CD4-positive, alpha-beta T cell (primary cell): ENCODE results near the gene TMEM179. TPM values are rescaled to one million over a fixed set of nuclear protein-coding genes. Genes with fewer than 3 reads are reported as not detected.

Experiments used
- ATAC-seq: fragments of 200-7000 bp; cut with Tn5 transposase; one replicate; pipeline ENCODE4 v1.10.0; 2022; ENCODE audit warnings: mild to moderate bottlenecking; ENCODE audit not compliant: poor library complexity
- CTCF ChIA-PET: fragments of 350-600 bp; sonication (Branson Sonifier 250); formaldehyde crosslinking; loops from one replicate; lab custom pipeline; 2021; ENCODE audit warnings: antibody characterized with exemption, inconsistent platforms; lab: Charles Lee
- POLR2A ChIA-PET: fragments of 350-600 bp; sonication (Branson Sonifier 250); formaldehyde crosslinking; loops from one replicate; lab custom pipeline; 2021; ENCODE audit warnings: antibody characterized with exemption, inconsistent platforms; lab: Charles Lee
- DNase-seq, 14 experiments: peaks; one replicate each; pipeline ENCODE4 v3.0.0-alpha.2; 2013 to 2020; ENCODE audit warnings: mixed read lengths in 2 of 14
- H3K27ac ChIP-seq, 2 donors: one replicate each; pipeline versions ENCODE4 v1.5.1 to v1.7.0; 2013; ENCODE audit warnings: low read length in 2 of 2, low read depth in 1 of 2, mild to moderate bottlenecking in 1 of 2
- H3K27me3 ChIP-seq, 2 experiments: 1 replicate in 1 of 2; 2 replicates in 1 of 2; pipeline versions ENCODE4 v1.6.1 to v1.7.0; 2013; ENCODE audit warnings: low read length in 2 of 2, control low read depth in 1 of 2, mild to moderate bottlenecking in 1 of 2, moderate library complexity in 1 of 2; ENCODE audit not compliant: insufficient read depth in 2 of 2, control insufficient read depth in 1 of 2
- H3K36me3 ChIP-seq: one replicate; pipeline ENCODE4 v1.6.1; 2013; ENCODE audit warnings: low read length, control low read depth; ENCODE audit not compliant: insufficient read depth
- H3K4me1 ChIP-seq: one replicate; pipeline ENCODE4 v1.6.1; 2013; ENCODE audit warnings: low read length, control low read depth; ENCODE audit not compliant: insufficient read depth
- H3K4me3 ChIP-seq: one replicate; pipeline ENCODE4 v1.5.1; 2013; ENCODE audit warnings: mild to moderate bottlenecking, low read length, moderate library complexity
- H3K9me3 ChIP-seq, 2 experiments: 1 replicate in 1 of 2; 2 replicates in 1 of 2; pipeline versions ENCODE4 v1.6.1 to v1.7.0; 2013; ENCODE audit warnings: low read length in 2 of 2, mild to moderate bottlenecking in 2 of 2, control low read depth in 1 of 2, moderate library complexity in 1 of 2; ENCODE audit not compliant: control insufficient read depth in 1 of 2, insufficient read depth in 1 of 2
- H3K27ac Mint-ChIP-seq: one replicate; pipeline ENCODE4 v1.8.0; 2020; ENCODE audit warnings: mixed read lengths
- H3K27me3 Mint-ChIP-seq: one replicate; pipeline ENCODE4 v1.8.0; 2021; ENCODE audit warnings: mixed read lengths
- H3K36me3 Mint-ChIP-seq: one replicate; pipeline ENCODE4 v1.8.0; 2021; ENCODE audit warnings: low read depth, mixed read lengths
- H3K4me1 Mint-ChIP-seq: one replicate; pipeline ENCODE4 v1.8.0; 2021; ENCODE audit warnings: low read depth, mixed read lengths
- H3K4me3 Mint-ChIP-seq: one replicate; pipeline ENCODE4 v1.8.0; 2020; ENCODE audit warnings: mild to moderate bottlenecking, mixed read lengths
- H3K9me3 Mint-ChIP-seq: one replicate; pipeline ENCODE4 v1.8.0; 2020; ENCODE audit warnings: mixed read lengths
- intact Hi-C, 2 experiments: fragments of 100-400 bp; cut with DNase I in 1 of 2; cut with micrococcal nuclease in 1 of 2; formaldehyde crosslinking; loops; one replicate each; pipeline versions ENCODE4 v1.15.1 to v1.9.0; 2023 to 2025; cut with DNase I, micrococcal nuclease
- total RNA-seq, 174 experiments: library from RNA in 2 of 174; stranded (reverse) in 2 of 174; gene quantifications; one replicate each; pipeline ENCODE4 v1.2.3 and lab custom pipeline; 2021 to 2026
- TF ChIP-seq, protein P1 (sequence below): fragments of 200-600 bp; IDR thresholded peaks from one replicate; pipeline ENCODE4 v1.8.0; 2022; ENCODE audit warnings: antibody characterized with exemption, mild to moderate bottlenecking

Gene TMEM179
- total RNA-seq, 2 experiments from 2014 or later, result not detected

DNA sequence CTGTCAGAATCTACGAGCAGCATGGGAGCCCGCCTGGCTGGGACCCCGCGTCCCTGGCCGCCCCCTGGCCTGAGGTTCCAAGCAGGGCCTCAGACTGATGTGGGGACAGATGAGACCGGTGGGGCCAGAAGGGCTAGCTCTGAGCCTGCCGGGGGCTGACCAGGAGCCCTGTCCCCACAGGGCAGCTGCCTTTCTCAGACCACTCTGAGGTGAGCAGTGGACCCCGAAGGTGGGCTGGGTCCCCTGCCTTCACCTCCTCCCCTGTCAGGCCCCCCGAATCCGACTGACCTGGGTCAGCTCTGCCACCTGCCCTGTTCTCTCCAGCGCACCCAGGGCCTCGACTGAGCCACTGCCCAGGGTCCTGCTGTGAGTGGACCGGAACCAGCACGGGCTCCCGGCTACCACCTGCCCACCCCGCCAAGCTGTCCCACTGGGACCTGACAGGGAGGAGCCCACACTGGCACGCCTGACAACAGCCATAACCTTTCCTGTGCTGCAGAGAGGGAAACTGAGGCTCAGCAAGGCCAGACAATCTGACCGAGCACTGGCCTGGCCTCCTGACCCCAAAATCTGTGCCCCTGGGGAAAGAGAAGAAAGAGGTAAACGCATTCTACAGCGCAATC lies 29.7 kb upstream of the TMEM179 start:
- CTCF ChIA-PET, result no interaction called here
- no peaks in the 10 kb centered on the region for H3K36me3 ChIP-seq
- peaks cover 0 to 1% of the 10 kb centered on the region in 2 experiments for H3K27me3 ChIP-seq
- Mint-ChIP-seq H3K9me3 (no peaks in the 10 kb centered on the region), H3K4me3 (no peak overlapping the region), H3K27ac (no peak overlapping the region), H3K27me3 (peaks cover 16% of the 10 kb centered on the region), H3K4me1 (no peaks in the 10 kb centered on the region), H3K36me3 (no peaks in the 10 kb centered on the region)
- TF ChIP-seq, protein P1, sequence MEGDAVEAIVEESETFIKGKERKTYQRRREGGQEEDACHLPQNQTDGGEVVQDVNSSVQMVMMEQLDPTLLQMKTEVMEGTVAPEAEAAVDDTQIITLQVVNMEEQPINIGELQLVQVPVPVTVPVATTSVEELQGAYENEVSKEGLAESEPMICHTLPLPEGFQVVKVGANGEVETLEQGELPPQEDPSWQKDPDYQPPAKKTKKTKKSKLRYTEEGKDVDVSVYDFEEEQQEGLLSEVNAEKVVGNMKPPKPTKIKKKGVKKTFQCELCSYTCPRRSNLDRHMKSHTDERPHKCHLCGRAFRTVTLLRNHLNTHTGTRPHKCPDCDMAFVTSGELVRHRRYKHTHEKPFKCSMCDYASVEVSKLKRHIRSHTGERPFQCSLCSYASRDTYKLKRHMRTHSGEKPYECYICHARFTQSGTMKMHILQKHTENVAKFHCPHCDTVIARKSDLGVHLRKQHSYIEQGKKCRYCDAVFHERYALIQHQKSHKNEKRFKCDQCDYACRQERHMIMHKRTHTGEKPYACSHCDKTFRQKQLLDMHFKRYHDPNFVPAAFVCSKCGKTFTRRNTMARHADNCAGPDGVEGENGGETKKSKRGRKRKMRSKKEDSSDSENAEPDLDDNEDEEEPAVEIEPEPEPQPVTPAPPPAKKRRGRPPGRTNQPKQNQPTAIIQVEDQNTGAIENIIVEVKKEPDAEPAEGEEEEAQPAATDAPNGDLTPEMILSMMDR, result no peak
- POLR2A ChIA-PET, result no interaction called here
- H3K4me3 ChIP-seq, result no peak overlapping the region
- no peaks in the 10 kb centered on the region for H3K4me1 ChIP-seq
- DNase-seq (no peak), ATAC-seq (no peak)
- H3K27ac ChIP-seq, result no peak overlapping the region
- intact Hi-C loops, result no loop called here
- peaks cover 8 to 12% of the 10 kb centered on the region in 2 experiments for H3K9me3 ChIP-seq

GRCh38 chr14:104633276-104634137 lies 28.9 kb upstream of the TMEM179 start:
- Mint-ChIP-seq H3K4me1 (no peaks in the 10 kb centered on the region), H3K4me3 (no peak overlapping the region), H3K27me3 (peaks cover 16% of the 10 kb centered on the region), H3K9me3 (peaks cover 4% of the 10 kb centered on the region), H3K36me3 (peaks cover 4% of the 10 kb centered on the region), H3K27ac (no peak overlapping the region)
- intact Hi-C loops, result no loop called here
- Histone ChIP-seq H3K4me3 (no peak overlapping the region), H3K9me3 (peaks cover 13 to 19% of the 10 kb centered on the region in 2 experiments), H3K27ac (no peak overlapping the region), H3K36me3 (no peaks in the 10 kb centered on the region), H3K27me3 (no peaks in the 10 kb centered on the region), H3K4me1 (no peaks in the 10 kb centered on the region)
- DNase-seq, result no peak
- TF ChIP-seq, protein P1, result no peak
- no peak for ATAC-seq
- ChIA-PET POLR2A (no interaction called here), CTCF (no interaction called here)

- peaks cover 4% of the 10 kb centered on the region for H3K9me3 Mint-ChIP-seq
- peaks cover 20 to 22% of the 10 kb centered on the region in 2 experiments for H3K9me3 ChIP-seq
- H3K4me3 ChIP-seq, result no peak overlapping the region
- H3K4me1 Mint-ChIP-seq, result no peaks in the 10 kb centered on the region
- CTCF ChIA-PET, result no interaction called here
- ATAC-seq (no peak), DNase-seq (no peak)
- POLR2A ChIA-PET, result no interaction called here
- peaks cover 9% of the 10 kb centered on the region for H3K27me3 Mint-ChIP-seq
- intact Hi-C loops, result no loop called here
- peaks cover 4% of the 10 kb centered on the region for H3K36me3 Mint-ChIP-seq
- no peak overlapping the region for H3K4me3 Mint-ChIP-seq
- TF ChIP-seq, protein P1, result no peak
- H3K4me1 ChIP-seq, result no peaks in the 10 kb centered on the region
- H3K27ac ChIP-seq, result no peak overlapping the region
- H3K27ac Mint-ChIP-seq, result no peak overlapping the region
- no peaks in the 10 kb centered on the region for H3K27me3 ChIP-seq
- no peaks in the 10 kb centered on the region for H3K36me3 ChIP-seq
Observed at GRCh38 chr14:104632781-104633180, 28.2 kb upstream of the TMEM179 start.
